ENCODE measurements around the gene STX3. TPM values are rescaled to one million over a fixed set of nuclear protein-coding genes. Genes with fewer than 3 reads are reported as not detected.

The STX3 gene
- total and polyA plus RNA-seq, 2 experiments from 2014 or later = 19.0 to 65.5 TPM

DNA sequence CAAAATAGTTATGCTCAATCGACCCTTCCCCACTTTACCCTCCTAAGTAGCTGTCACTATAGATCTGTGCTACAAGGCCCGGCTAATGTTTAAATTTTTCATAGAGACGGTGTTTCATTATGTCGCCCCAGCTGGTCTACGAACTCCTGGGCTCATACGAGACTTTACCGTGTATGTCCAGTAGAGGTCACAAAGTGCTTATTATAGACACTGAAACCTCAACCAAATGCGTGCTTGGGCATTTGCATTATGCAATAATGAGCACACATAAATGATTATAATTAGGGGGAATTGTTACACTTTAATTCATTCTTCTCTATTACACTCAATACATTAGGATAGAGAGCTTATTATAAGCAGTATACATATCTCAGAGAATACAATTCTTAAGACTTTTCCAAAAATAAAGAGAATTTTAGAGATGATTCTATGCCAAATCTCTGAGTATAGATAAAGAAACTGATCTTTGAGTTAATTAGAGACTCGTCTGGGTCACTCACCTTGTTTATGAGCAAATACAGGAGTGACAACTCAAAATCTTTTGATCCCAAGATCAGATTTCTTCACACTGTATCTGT lies 67.9 kb downstream of the STX3 start:
- H3K36me3 Mint-ChIP-seq (ENCODE audit: low read depth) = no peaks in the 10 kb centered on the region
- Histone ChIP-seq H3K27ac (ENCODE audit: low read depth) (no peak overlapping the region), H3K27me3 (ENCODE audit: insufficient read depth) (no peaks in the 10 kb centered on the region), H3K4me2 (no peak overlapping the region), H2AFZ (no peak overlapping the region), H3K4me1 (ENCODE audit: insufficient read depth) (peaks cover 5% of the 10 kb centered on the region), H3K9me2 (ENCODE audit: insufficient read depth) (no peaks in the 10 kb centered on the region), H3K36me3 (ENCODE audit: insufficient read depth) (no peaks in the 10 kb centered on the region), H3F3A (replicated peaks; ENCODE audit: low read depth) (no peaks in the 10 kb centered on the region), H3K4me3 (no peak overlapping the region), H3K79me2 (replicated peaks; ENCODE audit: insufficient read depth) (no peaks in the 10 kb centered on the region), H4K20me1 (replicated peaks; ENCODE audit: insufficient read depth) (no peaks in the 10 kb centered on the region)
- TF ChIP-seq, protein P1, sequence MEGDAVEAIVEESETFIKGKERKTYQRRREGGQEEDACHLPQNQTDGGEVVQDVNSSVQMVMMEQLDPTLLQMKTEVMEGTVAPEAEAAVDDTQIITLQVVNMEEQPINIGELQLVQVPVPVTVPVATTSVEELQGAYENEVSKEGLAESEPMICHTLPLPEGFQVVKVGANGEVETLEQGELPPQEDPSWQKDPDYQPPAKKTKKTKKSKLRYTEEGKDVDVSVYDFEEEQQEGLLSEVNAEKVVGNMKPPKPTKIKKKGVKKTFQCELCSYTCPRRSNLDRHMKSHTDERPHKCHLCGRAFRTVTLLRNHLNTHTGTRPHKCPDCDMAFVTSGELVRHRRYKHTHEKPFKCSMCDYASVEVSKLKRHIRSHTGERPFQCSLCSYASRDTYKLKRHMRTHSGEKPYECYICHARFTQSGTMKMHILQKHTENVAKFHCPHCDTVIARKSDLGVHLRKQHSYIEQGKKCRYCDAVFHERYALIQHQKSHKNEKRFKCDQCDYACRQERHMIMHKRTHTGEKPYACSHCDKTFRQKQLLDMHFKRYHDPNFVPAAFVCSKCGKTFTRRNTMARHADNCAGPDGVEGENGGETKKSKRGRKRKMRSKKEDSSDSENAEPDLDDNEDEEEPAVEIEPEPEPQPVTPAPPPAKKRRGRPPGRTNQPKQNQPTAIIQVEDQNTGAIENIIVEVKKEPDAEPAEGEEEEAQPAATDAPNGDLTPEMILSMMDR (conservative IDR thresholded peaks at IDR 0.05; ENCODE audit: low read depth in 2 of 2) = peak; percentile 70 to 75
- TF ChIP-seq, protein P2, sequence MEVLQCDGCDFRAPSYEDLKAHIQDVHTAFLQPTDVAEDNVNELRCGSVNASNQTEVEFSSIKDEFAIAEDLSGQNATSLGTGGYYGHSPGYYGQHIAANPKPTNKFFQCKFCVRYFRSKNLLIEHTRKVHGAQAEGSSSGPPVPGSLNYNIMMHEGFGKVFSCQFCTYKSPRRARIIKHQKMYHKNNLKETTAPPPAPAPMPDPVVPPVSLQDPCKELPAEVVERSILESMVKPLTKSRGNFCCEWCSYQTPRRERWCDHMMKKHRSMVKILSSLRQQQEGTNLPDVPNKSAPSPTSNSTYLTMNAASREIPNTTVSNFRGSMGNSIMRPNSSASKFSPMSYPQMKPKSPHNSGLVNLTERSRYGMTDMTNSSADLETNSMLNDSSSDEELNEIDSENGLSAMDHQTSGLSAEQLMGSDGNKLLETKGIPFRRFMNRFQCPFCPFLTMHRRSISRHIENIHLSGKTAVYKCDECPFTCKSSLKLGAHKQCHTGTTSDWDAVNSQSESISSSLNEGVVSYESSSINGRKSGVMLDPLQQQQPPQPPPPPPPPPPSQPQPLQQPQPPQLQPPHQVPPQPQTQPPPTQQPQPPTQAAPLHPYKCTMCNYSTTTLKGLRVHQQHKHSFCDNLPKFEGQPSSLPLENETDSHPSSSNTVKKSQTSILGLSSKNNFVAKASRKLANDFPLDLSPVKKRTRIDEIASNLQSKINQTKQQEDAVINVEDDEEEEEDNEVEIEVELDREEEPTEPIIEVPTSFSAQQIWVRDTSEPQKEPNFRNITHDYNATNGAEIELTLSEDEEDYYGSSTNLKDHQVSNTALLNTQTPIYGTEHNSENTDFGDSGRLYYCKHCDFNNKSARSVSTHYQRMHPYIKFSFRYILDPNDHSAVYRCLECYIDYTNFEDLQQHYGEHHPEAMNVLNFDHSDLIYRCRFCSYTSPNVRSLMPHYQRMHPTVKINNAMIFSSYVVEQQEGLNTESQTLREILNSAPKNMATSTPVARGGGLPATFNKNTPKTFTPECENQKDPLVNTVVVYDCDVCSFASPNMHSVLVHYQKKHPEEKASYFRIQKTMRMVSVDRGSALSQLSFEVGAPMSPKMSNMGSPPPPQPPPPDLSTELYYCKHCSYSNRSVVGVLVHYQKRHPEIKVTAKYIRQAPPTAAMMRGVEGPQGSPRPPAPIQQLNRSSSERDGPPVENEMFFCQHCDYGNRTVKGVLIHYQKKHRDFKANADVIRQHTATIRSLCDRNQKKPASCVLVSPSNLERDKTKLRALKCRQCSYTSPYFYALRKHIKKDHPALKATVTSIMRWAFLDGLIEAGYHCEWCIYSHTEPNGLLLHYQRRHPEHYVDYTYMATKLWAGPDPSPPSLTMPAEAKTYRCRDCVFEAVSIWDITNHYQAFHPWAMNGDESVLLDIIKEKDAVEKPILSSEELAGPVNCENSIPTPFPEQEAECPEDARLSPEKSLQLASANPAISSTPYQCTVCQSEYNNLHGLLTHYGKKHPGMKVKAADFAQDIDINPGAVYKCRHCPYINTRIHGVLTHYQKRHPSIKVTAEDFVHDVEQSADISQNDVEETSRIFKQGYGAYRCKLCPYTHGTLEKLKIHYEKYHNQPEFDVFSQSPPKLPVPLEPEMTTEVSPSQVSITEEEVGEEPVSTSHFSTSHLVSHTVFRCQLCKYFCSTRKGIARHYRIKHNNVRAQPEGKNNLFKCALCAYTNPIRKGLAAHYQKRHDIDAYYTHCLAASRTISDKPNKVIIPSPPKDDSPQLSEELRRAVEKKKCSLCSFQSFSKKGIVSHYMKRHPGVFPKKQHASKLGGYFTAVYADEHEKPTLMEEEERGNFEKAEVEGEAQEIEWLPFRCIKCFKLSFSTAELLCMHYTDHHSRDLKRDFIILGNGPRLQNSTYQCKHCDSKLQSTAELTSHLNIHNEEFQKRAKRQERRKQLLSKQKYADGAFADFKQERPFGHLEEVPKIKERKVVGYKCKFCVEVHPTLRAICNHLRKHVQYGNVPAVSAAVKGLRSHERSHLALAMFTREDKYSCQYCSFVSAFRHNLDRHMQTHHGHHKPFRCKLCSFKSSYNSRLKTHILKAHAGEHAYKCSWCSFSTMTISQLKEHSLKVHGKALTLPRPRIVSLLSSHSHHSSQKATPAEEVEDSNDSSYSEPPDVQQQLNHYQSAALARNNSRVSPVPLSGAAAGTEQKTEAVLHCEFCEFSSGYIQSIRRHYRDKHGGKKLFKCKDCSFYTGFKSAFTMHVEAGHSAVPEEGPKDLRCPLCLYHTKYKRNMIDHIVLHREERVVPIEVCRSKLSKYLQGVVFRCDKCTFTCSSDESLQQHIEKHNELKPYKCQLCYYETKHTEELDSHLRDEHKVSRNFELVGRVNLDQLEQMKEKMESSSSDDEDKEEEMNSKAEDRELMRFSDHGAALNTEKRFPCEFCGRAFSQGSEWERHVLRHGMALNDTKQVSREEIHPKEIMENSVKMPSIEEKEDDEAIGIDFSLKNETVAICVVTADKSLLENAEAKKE (CRISPR knock-in tag; IDR thresholded peaks at IDR 0.05) = no peak
- DNase-seq (ENCODE audit: low spot score) (peak; percentile 70), ATAC-seq (peak; percentile 72)
- H3K9me3 Mint-ChIP-seq = no peaks in the 10 kb centered on the region; the same call in 2 of the 3 replicates
- H3K27me3 Mint-ChIP-seq (ENCODE audit: insufficient read depth, low read depth, poor library complexity) = peaks cover 2% of the 10 kb centered on the region
- H3K27ac Mint-ChIP-seq = no peak overlapping the region
- peaks cover 19% of the 10 kb centered on the region; the same call in 2 of the 3 replicates for H3K4me1 Mint-ChIP-seq
- no peak overlapping the region for H3K4me3 Mint-ChIP-seq

DNA sequence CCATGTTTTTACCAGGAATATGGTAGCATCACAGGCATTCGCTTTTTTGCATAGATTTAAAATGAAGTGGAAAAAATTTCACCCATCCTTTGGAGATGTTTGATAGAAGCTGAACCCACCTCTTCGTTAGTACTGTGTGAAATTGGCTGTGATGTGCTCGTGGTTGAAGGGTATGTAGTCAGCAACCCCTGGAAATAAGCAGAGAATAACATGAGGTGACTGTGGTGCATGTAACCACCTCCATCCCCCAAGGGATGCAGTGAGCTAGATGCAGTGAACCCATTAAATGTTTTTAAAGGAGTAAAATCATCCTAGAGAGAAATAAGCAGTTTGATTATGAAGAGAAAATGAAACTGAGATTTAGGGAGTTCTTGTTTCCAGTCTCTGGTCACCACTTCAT lies 74.2 kb downstream of the STX3 start:
- Mint-ChIP-seq H3K4me1 (no peaks in the 10 kb centered on the region), H3K27ac (no peak overlapping the region), H3K36me3 (ENCODE audit: low read depth) (no peaks in the 10 kb centered on the region), H3K9me3 (no peaks in the 10 kb centered on the region), H3K27me3 (ENCODE audit: insufficient read depth, low read depth, poor library complexity) (peaks cover 1% of the 10 kb centered on the region), H3K4me3 (no peak overlapping the region)
- Histone ChIP-seq H3K36me3 (ENCODE audit: insufficient read depth) (no peaks in the 10 kb centered on the region), H3K4me2 (no peak overlapping the region), H3F3A (replicated peaks; ENCODE audit: low read depth) (no peaks in the 10 kb centered on the region), H3K27ac (ENCODE audit: low read depth) (no peak overlapping the region), H3K4me1 (ENCODE audit: insufficient read depth) (no peaks in the 10 kb centered on the region), H3K4me3 (no peak overlapping the region), H2AFZ (no peak overlapping the region; the same call in 1 of the 2 replicates), H3K79me2 (replicated peaks; ENCODE audit: insufficient read depth) (no peaks in the 10 kb centered on the region), H3K27me3 (ENCODE audit: insufficient read depth) (no peaks in the 10 kb centered on the region), H3K9me2 (ENCODE audit: insufficient read depth) (no peaks in the 10 kb centered on the region), H4K20me1 (replicated peaks; ENCODE audit: insufficient read depth) (no peaks in the 10 kb centered on the region)
- DNase-seq (ENCODE audit: low spot score) (no peak), ATAC-seq (no peak)
- TF ChIP-seq POLR2AphosphoS5 (IDR thresholded peaks at IDR 0.05; ENCODE audit: low read depth) (no peak), EZH2 (IDR thresholded peaks at IDR 0.05; ENCODE audit: low read depth, unreplicated experiment) (no peak), STAT1 (IDR thresholded peaks at IDR 0.05; ENCODE audit: unreplicated experiment) (no peak), ZNF114 (CRISPR knock-in tag; IDR thresholded peaks at IDR 0.05) (no peak)
